LNCAP (cell line): ENCODE results near the gene PROSER2.

Experiments used
- TF ChIP-seq, protein P1 (sequence below): fragments of 450-650 bp; IDR thresholded peaks from 2 replicates; pipeline ENCODE4 v1.5.1; 2017; ENCODE audit warnings: mild to moderate bottlenecking

PROSER2 gene

DNA sequence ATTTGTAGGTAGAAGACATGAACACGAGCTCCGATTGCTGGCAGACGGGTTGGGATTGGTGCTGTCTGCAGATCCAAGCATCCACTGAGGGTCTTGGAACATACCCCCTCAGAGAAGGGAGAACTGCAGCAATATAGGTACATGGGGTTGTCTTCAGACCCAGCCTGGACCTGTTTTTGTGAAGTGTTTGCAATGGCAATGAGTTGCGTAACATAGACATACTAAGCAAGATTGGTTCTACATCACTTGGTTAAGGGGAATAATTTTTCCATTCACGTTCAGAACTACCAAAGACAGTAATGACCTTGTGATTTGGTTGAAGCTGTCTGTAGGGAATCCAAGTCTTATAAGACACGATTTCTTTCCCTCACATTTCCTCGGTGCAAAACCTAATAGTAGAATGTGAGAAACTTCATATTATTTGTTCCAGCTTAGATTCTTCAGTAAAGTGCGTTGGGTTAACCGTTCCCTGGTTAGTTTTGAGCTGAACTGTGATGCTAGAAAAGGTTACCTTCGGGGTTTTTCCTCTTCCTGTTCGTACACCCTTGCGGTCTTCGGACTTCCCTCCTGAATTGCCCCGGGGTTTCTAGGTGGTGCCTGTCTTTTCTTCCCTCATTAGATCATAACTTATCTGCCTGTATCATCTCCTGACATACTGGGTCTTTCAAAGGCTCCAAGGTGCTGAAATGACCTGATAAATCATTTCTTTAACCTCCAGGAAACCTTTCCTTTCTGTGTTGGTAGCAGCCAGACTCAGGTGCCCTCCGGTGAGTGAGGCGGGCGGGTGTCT lies 14.4 kb downstream of the PROSER2 start:
- TF ChIP-seq, protein P1, sequence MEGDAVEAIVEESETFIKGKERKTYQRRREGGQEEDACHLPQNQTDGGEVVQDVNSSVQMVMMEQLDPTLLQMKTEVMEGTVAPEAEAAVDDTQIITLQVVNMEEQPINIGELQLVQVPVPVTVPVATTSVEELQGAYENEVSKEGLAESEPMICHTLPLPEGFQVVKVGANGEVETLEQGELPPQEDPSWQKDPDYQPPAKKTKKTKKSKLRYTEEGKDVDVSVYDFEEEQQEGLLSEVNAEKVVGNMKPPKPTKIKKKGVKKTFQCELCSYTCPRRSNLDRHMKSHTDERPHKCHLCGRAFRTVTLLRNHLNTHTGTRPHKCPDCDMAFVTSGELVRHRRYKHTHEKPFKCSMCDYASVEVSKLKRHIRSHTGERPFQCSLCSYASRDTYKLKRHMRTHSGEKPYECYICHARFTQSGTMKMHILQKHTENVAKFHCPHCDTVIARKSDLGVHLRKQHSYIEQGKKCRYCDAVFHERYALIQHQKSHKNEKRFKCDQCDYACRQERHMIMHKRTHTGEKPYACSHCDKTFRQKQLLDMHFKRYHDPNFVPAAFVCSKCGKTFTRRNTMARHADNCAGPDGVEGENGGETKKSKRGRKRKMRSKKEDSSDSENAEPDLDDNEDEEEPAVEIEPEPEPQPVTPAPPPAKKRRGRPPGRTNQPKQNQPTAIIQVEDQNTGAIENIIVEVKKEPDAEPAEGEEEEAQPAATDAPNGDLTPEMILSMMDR = no peak

DNA sequence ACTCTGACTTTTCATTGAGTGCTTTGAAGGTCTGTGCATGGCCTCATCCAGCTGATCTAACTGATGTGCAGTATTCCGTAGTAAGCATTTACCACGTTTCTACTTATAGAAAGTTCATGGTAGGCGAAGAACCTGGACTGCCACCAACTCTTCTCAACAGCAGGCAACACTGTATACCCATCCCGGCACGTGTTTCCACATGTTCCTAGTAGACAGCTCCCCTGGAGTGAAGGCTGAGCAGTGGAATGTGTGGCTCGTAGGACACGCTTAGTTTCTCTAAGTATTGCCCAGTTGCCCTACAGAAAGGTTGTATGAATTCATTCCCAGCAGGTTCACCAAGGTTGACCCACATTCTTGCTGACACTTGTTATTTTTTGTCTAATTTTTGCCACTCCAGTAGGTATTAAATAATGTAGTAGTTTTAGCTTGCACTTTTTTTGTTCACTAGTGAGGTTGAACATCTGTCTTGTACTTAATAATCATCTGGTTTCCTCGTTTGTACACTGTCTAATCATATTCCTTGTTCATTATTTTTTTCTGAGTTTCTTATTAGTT lies 15.2 kb downstream of the PROSER2 start:
- TF ChIP-seq, protein P1 = no peak

DNA sequence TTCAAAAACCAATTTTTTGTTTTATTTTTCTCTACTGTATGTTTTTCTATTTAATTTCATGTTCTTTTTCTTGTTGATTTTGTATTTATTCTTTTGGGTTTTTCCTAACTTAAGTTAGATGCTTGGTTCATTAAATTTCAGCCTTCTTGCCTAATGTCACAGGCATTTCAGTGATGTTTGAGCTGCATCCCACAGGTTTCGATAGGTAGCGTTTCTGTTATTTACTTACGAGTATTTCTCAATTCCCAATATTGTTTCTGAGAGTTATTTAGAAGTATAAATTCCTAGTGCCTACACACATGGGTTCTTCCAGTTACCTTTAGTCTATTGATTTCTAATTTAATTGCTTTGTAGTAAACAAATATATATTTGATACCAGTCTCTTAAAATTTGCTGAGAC lies 18.2 kb downstream of the PROSER2 start:
- TF ChIP-seq, protein P1 = no peak

DNA sequence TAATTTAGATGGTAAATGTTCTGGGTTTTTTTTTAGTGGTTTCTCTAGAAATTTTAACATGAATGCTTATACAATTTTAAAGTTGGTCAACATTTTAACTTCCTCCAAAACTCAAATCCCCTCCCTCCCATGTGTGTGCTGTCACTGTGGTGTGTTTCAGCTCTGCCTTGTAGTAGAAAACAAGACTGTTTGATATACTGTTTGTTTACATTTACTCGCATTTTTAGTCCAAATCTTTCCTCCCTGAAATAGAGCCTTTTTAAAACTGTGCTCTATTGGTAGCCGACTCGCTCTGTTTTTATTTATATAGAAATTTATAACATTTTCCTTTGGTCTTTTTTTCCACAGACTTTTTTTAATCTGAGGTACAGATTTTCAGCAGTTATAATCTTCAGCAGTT lies 19.3 kb downstream of the PROSER2 start:
- TF ChIP-seq, protein P1 = no peak

DNA sequence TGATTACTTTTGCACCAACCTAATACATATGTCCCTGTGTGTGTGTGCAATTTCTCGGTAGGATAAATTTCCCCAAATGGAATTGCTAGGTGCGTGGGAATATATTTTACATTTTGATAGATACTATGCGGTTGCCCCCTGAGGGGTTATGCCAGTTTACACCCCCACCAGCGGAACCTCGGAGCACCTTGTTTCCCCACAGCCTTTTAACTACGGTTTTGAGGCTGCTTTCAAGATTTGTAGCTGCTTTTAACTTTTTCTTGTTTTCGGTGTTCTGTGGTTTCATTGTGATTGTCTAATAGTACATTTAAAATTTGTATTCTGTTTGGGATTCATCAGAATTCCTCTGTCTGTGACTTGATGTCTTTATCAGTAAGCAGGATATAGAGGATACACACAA lies 22.0 kb downstream of the PROSER2 start:
- TF ChIP-seq, protein P1 = no peak

DNA sequence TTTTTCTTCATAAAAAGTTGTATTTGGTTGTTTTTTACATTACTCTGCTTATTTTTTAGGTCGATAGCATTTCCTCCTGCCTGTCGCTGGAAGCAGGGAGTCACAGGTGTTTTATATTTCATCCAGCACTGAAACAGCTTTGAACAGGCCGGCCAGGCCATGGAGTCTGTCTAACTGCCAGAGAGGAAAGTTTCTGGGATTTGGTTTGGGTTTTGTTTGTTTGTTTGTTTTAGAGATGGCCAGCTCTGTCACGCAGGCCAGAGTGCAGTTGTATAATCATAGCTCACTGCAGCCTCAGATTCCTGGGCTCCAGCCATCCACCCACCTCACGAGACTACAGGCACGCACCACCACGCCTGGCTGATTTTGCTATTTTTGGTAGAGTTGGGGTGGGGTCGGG lies 23.4 kb downstream of the PROSER2 start:
- TF ChIP-seq, protein P1 = no peak

DNA sequence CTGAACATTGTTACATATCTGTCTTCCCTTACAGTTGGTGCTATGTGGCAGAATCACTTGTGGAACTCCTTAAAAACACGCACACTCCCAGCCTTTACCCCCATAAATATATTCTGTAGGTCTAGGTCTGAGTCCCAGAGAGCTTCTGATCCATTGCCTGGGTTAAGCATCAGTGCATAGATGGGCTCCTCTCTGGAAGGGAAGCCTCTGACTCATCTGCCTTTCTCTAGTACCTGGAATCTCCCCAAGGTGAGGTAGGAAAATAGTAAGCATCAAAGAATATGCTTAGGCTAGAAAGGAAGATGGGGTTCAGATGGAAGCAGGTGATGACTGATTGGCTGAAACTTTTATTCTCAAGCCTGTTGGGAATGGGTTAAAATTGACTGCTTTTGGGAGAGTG lies 26.1 kb downstream of the PROSER2 start:
- TF ChIP-seq, protein P1 = no peak
